Measurements from ENCODE around the gene PLA2G7.

GRCh38 chr6:46741482-46741881 is 6.3 kb upstream of the PLA2G7 start:
- TF ChIP-seq CTCF (IDR thresholded peaks at IDR 0.05 in 4 of 5, conservative IDR thresholded peaks at IDR 0.05 in 1 of 5), result no peak
- TF ChIP-seq POLR2A (IDR thresholded peaks at IDR 0.05), result no peak

Measured in gastrocnemius medialis (tissue), 4 donors.